Measurements from ENCODE around the gene EYA2. TPM values are rescaled to one million over a fixed set of nuclear protein-coding genes. Genes with fewer than 3 reads are reported as not detected.

Gene EYA2
- total RNA-seq, 1 donor from 2014 or later, result 9.0 TPM

DNA sequence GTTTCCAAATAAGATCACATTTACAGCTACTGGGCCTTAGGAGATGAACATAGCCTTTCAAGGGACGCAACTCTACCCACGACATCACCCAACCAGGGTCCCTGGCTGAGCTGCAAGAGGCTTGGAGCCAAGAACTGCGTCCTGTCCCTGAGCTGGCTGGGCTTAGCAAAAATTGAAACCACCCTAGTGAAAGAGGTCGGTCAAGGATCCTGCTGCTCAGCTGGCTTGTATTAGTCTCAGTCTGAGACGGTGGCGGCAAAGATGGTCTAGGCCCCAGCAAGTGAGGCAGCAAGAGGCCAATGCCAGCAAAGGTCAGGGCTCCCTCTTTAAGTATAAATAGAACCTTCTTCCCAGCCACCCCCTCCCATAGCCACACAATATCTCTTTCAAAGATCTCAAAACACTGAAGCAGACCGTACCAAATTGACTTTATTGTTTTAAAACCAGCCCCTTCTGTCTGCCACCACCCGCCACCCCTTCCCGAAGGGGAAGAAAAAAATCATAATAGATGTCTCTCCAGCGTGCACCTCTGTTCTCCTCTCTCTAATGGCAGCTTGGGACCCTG is 140.5 kb downstream of the EYA2 start:
- H3K27me3 Mint-ChIP-seq (ENCODE audit: low read depth), result no peaks in the 10 kb centered on the region
- TF ChIP-seq, protein P1, sequence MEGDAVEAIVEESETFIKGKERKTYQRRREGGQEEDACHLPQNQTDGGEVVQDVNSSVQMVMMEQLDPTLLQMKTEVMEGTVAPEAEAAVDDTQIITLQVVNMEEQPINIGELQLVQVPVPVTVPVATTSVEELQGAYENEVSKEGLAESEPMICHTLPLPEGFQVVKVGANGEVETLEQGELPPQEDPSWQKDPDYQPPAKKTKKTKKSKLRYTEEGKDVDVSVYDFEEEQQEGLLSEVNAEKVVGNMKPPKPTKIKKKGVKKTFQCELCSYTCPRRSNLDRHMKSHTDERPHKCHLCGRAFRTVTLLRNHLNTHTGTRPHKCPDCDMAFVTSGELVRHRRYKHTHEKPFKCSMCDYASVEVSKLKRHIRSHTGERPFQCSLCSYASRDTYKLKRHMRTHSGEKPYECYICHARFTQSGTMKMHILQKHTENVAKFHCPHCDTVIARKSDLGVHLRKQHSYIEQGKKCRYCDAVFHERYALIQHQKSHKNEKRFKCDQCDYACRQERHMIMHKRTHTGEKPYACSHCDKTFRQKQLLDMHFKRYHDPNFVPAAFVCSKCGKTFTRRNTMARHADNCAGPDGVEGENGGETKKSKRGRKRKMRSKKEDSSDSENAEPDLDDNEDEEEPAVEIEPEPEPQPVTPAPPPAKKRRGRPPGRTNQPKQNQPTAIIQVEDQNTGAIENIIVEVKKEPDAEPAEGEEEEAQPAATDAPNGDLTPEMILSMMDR (IDR thresholded peaks at IDR 0.05; ENCODE audit: unreplicated experiment), result no peak
- peaks cover 12% of the 10 kb centered on the region for H3K9me3 Mint-ChIP-seq
- no peak for DNase-seq (ENCODE audit: low spot score in 2 of 2, unreplicated experiment in 2 of 2)
- peaks cover 2% of the 10 kb centered on the region for H3K36me3 Mint-ChIP-seq
- no peak overlapping the region for H3K4me3 Mint-ChIP-seq
- H3K27ac Mint-ChIP-seq, result peak overlapping the region; percentile 69
- peaks cover 39% of the 10 kb centered on the region for H3K4me1 Mint-ChIP-seq

DNA sequence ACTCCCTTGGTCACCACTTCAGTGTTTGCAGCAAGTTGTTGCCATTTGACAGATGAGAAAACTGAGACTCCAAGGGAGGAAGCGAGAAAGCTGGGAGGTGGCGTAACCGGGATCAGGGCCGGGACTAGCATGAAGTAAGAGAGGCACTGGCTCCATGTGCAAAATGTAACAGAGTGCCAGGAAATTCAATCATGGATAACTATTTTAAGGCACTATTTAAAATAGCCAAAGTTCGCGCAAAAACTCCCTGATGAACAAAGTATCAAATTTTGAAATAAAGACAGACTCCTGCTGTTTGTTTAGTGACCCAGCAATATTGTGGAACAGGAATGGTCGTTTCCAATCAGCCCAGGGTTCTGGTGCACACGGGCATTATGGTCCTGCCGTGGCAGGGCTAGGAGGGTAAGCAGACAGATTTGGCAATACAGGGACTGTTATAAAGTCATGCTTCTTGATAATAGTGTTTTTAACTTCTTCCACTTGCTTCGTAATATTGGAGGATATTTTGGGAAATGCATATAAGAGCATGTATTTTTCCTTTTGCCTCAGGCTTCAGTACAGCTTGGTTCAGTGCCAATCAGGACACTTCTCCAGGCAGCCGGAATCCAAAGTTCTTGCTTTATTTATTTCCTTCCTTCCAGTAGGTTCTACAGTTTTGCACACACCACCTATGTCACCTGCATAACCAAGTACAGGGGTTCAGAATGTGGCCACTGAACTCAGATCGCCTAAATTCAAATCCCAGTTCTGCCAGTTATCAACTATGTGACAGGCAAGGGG is 141.6 kb downstream of the EYA2 start:
- H3K27ac Mint-ChIP-seq, result no peak overlapping the region
- peaks cover 12% of the 10 kb centered on the region for H3K9me3 Mint-ChIP-seq
- peaks cover 2% of the 10 kb centered on the region for H3K36me3 Mint-ChIP-seq
- DNase-seq (ENCODE audit: low spot score in 2 of 2, unreplicated experiment in 2 of 2), result no peak
- no peak overlapping the region for H3K4me3 Mint-ChIP-seq
- H3K27me3 Mint-ChIP-seq (ENCODE audit: low read depth), result no peaks in the 10 kb centered on the region
- TF ChIP-seq, protein P1 (IDR thresholded peaks at IDR 0.05; ENCODE audit: unreplicated experiment), result no peak
- peaks cover 33% of the 10 kb centered on the region for H3K4me1 Mint-ChIP-seq

DNA sequence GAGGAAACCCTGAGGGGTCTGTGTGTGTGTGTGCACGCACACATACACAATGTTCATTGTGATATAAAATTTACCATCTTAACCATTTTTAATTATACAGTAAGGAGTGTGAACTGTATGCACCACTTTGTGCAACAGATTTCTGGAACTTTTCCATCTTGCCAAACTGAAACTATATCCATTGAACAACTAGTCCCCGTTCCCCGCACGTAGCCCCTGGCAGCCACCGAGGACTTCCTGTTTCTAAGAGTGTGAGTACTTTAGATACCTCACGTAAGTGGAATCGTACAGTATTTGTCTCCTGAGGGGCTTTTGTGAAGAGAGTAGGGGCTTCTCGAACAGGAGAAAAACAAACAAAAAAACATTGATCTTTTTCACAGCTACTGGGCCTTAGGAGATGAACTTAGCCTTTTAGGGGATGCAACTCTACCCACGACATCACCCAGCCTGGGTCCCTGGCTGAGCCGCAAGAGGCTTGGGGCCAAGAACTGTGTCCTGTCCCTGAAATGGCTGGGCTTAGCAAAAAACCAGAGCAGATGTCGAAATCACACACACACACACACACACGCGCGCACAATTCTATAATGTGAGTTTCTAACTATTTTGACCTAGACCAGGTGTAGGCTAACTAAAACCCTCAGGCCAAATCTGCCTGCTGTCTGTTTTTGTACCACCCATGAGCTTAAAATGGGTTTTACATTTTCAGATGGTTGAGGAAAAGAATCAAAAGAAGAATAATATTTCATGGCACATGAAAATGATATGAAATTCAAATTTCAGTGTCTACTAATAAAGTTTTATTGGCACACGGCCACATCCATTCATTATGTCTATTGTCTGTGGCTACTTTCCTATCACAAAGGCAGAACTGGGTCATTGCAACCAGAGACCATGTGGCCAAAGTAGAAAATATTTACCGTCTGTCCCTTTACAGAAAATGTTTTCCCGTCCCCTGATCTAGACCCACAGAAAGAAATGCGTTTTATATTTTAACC is 144.2 kb downstream of the EYA2 start:
- H3K27ac Mint-ChIP-seq, result peak overlapping the region; percentile 54
- H3K27me3 Mint-ChIP-seq (ENCODE audit: low read depth), result no peaks in the 10 kb centered on the region
- H3K36me3 Mint-ChIP-seq, result peaks cover 2% of the 10 kb centered on the region
- TF ChIP-seq, protein P1 (IDR thresholded peaks at IDR 0.05; ENCODE audit: unreplicated experiment), result no peak
- no peak for DNase-seq (ENCODE audit: low spot score in 2 of 2, unreplicated experiment in 2 of 2)
- no peak overlapping the region for H3K4me3 Mint-ChIP-seq
- H3K9me3 Mint-ChIP-seq, result peaks cover 9% of the 10 kb centered on the region
- H3K4me1 Mint-ChIP-seq, result peaks cover 38% of the 10 kb centered on the region

DNA sequence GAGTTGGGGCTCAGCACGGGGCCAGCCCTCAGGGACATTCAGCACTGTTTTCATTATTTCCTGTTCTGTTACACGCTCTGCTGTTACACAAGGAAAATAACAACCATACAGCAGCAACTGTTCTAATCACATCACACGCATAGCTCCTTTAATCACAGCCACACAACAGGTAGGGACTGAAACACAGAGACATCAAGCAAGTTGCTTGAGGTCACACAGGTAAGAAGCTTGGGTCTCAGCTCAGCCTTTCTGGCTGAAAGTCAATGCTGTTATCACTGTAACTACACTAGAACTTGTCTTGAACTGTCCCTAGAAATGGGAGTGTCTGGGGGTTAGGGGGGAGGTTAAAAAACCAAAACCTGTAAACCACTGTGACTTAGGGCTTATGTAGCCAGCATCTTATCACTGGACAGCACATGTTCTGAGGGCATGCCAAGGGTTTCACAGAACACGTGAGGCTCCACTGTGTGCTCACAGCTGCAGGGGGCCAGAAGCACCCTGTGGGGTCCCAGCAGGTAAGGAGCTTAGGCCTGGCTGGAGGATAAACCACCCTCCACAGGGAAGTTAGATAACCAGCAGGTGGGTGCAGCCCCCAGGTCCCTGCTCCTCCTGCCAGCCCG is 146.0 kb downstream of the EYA2 start:
- Mint-ChIP-seq H3K36me3 (peaks cover 6% of the 10 kb centered on the region), H3K27me3 (ENCODE audit: low read depth) (no peaks in the 10 kb centered on the region), H3K27ac (no peak overlapping the region), H3K4me3 (no peak overlapping the region), H3K9me3 (peaks cover 19% of the 10 kb centered on the region), H3K4me1 (peaks cover 30% of the 10 kb centered on the region)
- no peak for DNase-seq (ENCODE audit: low spot score in 2 of 2, unreplicated experiment in 2 of 2)
- TF ChIP-seq, protein P1 (IDR thresholded peaks at IDR 0.05; ENCODE audit: unreplicated experiment), result no peak

DNA sequence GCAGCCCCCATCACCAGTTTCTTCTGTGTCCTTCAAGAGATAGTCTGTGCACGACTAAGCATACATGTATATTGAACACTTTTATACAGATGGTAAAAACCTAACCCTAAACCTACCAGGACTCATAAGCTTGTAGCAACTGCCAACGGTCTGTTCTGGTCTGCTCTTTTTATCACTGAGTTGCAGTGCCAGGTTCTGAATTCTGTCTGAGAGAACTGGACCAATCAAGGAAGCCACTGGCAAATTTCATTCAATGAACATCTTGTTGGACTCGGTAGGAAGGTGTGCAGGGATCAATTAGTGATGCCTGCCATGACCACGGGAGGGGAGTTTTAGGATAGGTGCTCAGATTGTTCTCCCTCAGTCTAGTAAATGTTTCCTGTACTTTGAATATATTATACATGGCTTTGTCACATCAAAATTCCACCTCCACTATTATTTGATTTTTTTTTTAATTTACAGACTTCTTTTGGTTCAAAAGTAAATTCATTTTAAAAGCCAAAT is 146.8 kb downstream of the EYA2 start:
- Mint-ChIP-seq H3K36me3 (peaks cover 9% of the 10 kb centered on the region), H3K27ac (peak overlapping the region; percentile 37), H3K27me3 (ENCODE audit: low read depth) (no peaks in the 10 kb centered on the region), H3K9me3 (peaks cover 22% of the 10 kb centered on the region), H3K4me1 (peaks cover 28% of the 10 kb centered on the region), H3K4me3 (no peak overlapping the region)
- DNase-seq (ENCODE audit: low spot score in 2 of 2, unreplicated experiment in 2 of 2), result no peak
- TF ChIP-seq, protein P1 (IDR thresholded peaks at IDR 0.05; ENCODE audit: unreplicated experiment), result no peak
